ENCODE data around the gene FARP2. TPM values are rescaled to one million over a fixed set of nuclear protein-coding genes. Genes with fewer than 3 reads are reported as not detected.

FARP2 gene
- total and polyA plus RNA-seq, 2 of the 13 experiments (the other 11 are each of a cell fraction or from before 2014, with no cell fraction given), result 28.0 to 45.4 TPM

GRCh38 chr2:241312082-241312481 lies 44.0 kb upstream of the FARP2 start (continued):
- no peak for TF ChIP-seq ZBTB46 (CRISPR knock-in tag; IDR thresholded peaks at IDR 0.05; ENCODE audit: borderline replicate concordance)
- TF ChIP-seq NFKB2 (CRISPR knock-in tag; IDR thresholded peaks at IDR 0.05; ENCODE audit: borderline replicate concordance), result no peak
- TF ChIP-seq ARID4A (CRISPR knock-in tag; IDR thresholded peaks at IDR 0.05; ENCODE audit: borderline replicate concordance), result 0 out of 2 replicates have a peak, but pooled peaks have one; percentile 1
- TF ChIP-seq ATF2 (CRISPR knock-in tag; IDR thresholded peaks at IDR 0.05), result no peak
- TF ChIP-seq THRA (CRISPR knock-in tag; IDR thresholded peaks at IDR 0.05; ENCODE audit: borderline replicate concordance), result no peak
- TF ChIP-seq HOMEZ (CRISPR knock-in tag; IDR thresholded peaks at IDR 0.05; ENCODE audit: low read depth), result peak; percentile 25; the same call in 1 of the 2 replicates
- TF ChIP-seq NKX3-1 (CRISPR knock-in tag; IDR thresholded peaks at IDR 0.05), result no peak
- TF ChIP-seq ZNF24 (IDR thresholded peaks at IDR 0.05), result no peak
- TF ChIP-seq ERF (CRISPR knock-in tag; IDR thresholded peaks at IDR 0.05), result no peak
- TF ChIP-seq ZNF709 (CRISPR knock-in tag; IDR thresholded peaks at IDR 0.05), result no peak
- TF ChIP-seq ZNF281 (CRISPR knock-in tag; IDR thresholded peaks at IDR 0.05; ENCODE audit: borderline replicate concordance), result no peak
- TF ChIP-seq ZBTB14 (CRISPR knock-in tag; IDR thresholded peaks at IDR 0.05), result no peak

All from HepG2 (cell line).